ENCODE data around the gene USH1G. TPM values are rescaled to one million over a fixed set of nuclear protein-coding genes. Genes with fewer than 3 reads are reported as not detected.

The USH1G gene
- total RNA-seq, 1 donor from 2014 or later, result not detected

DNA sequence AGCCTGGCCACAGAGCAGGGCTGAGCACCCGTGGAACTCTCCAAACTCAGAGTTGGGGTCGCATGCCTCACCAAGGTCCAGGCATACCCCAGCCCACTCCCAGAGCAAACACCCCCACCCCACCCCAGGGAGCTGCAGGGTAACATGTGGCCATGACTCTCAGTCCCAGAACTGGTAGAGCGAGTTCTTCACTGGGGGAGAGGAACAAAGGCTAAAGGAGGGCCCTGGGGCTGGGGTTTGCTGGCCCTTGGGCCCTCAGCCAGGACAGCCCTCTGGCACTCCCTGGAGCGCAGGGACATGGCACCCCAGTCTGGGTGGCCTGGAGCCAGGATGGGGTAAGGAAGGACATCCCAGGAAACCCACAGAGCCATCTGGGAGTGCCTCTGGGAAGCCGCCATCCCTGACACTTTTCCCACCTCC, 45.3 kb upstream of the USH1G start:
- intact Hi-C loops (cut with micrococcal nuclease), result no loop called here
- H3K4me3 ChIP-seq, result no peak overlapping the region
- H3K36me3 ChIP-seq, result no peaks in the 10 kb centered on the region
- peaks cover 40% of the 10 kb centered on the region for H3K4me1 ChIP-seq
- DNase-seq, result no peak
- H3K27ac ChIP-seq (replicated peaks), result no peak overlapping the region
- TF ChIP-seq, protein P1, sequence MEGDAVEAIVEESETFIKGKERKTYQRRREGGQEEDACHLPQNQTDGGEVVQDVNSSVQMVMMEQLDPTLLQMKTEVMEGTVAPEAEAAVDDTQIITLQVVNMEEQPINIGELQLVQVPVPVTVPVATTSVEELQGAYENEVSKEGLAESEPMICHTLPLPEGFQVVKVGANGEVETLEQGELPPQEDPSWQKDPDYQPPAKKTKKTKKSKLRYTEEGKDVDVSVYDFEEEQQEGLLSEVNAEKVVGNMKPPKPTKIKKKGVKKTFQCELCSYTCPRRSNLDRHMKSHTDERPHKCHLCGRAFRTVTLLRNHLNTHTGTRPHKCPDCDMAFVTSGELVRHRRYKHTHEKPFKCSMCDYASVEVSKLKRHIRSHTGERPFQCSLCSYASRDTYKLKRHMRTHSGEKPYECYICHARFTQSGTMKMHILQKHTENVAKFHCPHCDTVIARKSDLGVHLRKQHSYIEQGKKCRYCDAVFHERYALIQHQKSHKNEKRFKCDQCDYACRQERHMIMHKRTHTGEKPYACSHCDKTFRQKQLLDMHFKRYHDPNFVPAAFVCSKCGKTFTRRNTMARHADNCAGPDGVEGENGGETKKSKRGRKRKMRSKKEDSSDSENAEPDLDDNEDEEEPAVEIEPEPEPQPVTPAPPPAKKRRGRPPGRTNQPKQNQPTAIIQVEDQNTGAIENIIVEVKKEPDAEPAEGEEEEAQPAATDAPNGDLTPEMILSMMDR (IDR thresholded peaks at IDR 0.05; ENCODE audit: borderline replicate concordance), result no peak
- H3K27me3 ChIP-seq (ENCODE audit: low read depth), result peaks cover 13% of the 10 kb centered on the region
- no peaks in the 10 kb centered on the region for H3K9me3 ChIP-seq (replicated peaks)

DNA sequence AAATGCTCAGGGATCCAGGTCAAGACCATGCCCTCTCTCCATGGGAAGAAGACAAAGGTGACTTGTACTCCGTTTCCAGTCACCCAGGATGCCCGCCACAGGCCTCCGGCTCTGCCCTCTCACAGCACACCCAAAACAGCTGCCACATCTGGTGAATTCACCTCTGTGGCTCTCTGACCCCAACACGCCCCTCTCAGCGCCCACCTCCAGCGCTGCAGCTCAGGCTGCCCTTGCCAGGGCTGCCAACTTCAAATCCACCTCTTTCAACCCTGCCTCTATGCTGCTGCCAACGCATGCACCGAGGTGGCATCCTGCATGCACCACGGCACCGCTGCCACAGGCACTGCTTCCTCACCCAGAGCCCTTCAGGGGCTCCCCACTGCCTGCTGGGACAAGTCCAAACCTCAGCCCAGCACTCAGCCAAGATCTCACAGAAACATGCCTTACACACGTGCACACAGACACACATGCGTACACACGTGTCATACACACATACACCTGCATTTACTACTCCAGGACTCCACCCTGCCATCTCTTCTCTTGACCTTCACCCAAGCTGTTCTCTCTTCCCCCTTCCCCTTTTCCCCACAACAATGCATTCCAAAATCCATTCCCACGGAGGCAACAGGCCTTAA, 42.0 kb upstream of the USH1G start:
- no peak overlapping the region for H3K4me3 ChIP-seq
- H3K36me3 ChIP-seq, result no peaks in the 10 kb centered on the region
- no peaks in the 10 kb centered on the region for H3K27me3 ChIP-seq (ENCODE audit: low read depth)
- no peak for DNase-seq
- TF ChIP-seq, protein P1 (IDR thresholded peaks at IDR 0.05; ENCODE audit: borderline replicate concordance), result no peak
- H3K4me1 ChIP-seq, result peaks cover 22% of the 10 kb centered on the region
- intact Hi-C loops (cut with micrococcal nuclease), result no loop called here
- no peak overlapping the region for H3K27ac ChIP-seq (replicated peaks)
- H3K9me3 ChIP-seq (replicated peaks), result no peaks in the 10 kb centered on the region

DNA sequence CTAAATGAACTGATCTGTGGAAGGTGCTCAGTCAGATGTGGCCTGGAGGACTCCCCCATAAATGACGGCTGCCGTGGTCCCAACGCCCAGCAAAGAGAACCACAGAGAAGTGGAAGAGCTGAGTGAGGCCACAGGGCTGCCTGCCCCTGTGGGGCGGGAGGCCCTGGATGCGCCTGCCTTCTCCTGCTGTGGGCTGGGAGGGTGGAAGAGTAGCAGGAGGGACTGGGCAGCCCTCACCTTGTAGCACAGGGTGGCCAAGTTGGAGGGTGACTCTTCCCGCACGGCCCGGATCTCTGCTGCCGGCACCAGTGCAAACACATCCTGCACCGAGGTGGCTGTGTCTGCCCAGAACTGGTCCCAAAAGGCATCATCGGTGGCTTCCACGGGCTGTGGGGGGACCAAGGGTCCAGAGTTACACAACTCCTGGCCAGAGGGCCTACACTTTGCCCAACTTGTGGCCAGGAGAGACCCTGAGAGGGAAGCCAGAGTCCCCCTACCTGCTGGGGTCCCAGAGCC, 41.2 kb upstream of the USH1G start:
- TF ChIP-seq, protein P1 (IDR thresholded peaks at IDR 0.05; ENCODE audit: borderline replicate concordance), result no peak
- no peak for DNase-seq
- H3K36me3 ChIP-seq, result no peaks in the 10 kb centered on the region
- intact Hi-C loops (cut with micrococcal nuclease), result no loop called here
- no peak overlapping the region for H3K4me3 ChIP-seq
- H3K9me3 ChIP-seq (replicated peaks), result no peaks in the 10 kb centered on the region
- H3K4me1 ChIP-seq, result peaks cover 14% of the 10 kb centered on the region
- no peaks in the 10 kb centered on the region for H3K27me3 ChIP-seq (ENCODE audit: low read depth)
- no peak overlapping the region for H3K27ac ChIP-seq (replicated peaks)

DNA sequence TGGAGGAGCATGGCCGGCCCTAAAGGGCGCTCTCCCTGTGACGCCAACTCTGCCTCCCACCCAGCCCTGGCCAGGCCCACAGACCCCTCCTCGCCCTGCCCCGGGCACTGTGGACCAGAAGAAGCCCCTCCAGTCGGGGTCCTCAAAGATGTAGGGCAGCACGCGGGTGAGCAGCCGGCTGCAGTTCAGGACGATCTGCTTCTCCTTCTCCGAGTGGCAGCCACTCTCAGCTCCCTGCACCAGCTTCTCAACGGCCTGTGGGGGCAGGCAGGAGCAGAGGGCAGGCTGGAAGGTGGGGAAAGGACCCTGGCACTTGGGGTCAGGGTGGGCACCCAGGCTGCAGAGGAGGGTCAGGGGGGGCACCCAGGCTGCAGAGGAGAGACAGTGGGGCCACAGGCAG, 40.6 kb upstream of the USH1G start:
- H3K9me3 ChIP-seq (replicated peaks), result no peaks in the 10 kb centered on the region
- no peak overlapping the region for H3K27ac ChIP-seq (replicated peaks)
- intact Hi-C loops (cut with micrococcal nuclease), result no loop called here
- H3K4me1 ChIP-seq, result peaks cover 7% of the 10 kb centered on the region
- DNase-seq, result no peak
- H3K27me3 ChIP-seq (ENCODE audit: low read depth), result no peaks in the 10 kb centered on the region
- no peak overlapping the region for H3K4me3 ChIP-seq
- no peaks in the 10 kb centered on the region for H3K36me3 ChIP-seq
- TF ChIP-seq, protein P1 (IDR thresholded peaks at IDR 0.05; ENCODE audit: borderline replicate concordance), result no peak

DNA sequence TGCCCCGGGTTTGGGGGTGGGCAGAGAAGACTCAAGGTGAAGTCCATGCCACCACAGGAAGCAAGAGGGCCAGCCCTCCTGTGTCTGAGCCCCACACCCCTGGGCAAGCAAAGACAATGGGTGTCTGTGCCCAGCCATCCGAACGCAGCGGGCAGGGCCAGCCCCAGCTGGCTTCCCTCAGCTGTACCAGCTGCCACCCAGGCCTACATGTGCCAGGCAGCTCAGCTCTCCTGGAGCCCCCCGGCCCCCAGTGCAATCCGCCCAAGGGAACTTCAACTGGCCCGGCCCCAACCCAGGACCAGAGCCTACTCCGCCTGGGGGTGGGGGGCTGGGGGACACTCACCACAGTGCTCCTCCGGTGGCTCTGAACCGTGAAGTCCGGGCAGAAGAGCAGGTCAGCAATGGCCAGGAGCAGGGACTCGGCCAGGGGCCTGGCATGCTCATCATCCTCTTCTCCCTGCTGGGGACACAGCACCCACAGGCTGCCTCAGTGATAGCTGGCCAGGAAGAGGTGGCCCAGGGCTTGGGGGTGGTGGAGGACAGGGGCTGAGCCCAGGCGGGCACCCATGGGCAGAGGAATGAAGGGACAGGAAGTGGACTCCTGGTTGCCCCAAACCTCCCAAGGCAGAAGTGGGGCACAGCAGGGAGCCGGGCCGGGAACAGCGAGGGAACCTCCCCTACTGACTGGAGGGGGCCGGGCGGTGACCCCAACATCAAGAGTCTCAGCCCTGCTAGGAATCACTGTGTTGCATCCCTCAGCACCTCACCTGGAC, 39.8 kb upstream of the USH1G start:
- Histone ChIP-seq H3K4me3 (no peak overlapping the region), H3K9me3 (replicated peaks) (no peaks in the 10 kb centered on the region), H3K27me3 (ENCODE audit: low read depth) (no peaks in the 10 kb centered on the region), H3K4me1 (peaks cover 4% of the 10 kb centered on the region), H3K27ac (replicated peaks) (no peak overlapping the region), H3K36me3 (no peaks in the 10 kb centered on the region)
- DNase-seq, result no peak
- TF ChIP-seq, protein P1 (IDR thresholded peaks at IDR 0.05; ENCODE audit: borderline replicate concordance), result no peak
- intact Hi-C loops (cut with micrococcal nuclease), result no loop called here

Data from left ventricle myocardium inferior (tissue), 1 donor.